Cerebellar cortex (tissue), 1 donor: ENCODE results near the gene CEP95.
"Not testable (repeated sequence)": the region's sequence is repeated elsewhere in the genome, so short reads cannot be mapped to it uniquely, and the experiment has no call there.

Source experiments
- DNase-seq: peaks from one replicate; pipeline ENCODE4 v3.0.0-alpha.2; 2015; ENCODE audit warnings: low spot score

Gene CEP95, protein sequence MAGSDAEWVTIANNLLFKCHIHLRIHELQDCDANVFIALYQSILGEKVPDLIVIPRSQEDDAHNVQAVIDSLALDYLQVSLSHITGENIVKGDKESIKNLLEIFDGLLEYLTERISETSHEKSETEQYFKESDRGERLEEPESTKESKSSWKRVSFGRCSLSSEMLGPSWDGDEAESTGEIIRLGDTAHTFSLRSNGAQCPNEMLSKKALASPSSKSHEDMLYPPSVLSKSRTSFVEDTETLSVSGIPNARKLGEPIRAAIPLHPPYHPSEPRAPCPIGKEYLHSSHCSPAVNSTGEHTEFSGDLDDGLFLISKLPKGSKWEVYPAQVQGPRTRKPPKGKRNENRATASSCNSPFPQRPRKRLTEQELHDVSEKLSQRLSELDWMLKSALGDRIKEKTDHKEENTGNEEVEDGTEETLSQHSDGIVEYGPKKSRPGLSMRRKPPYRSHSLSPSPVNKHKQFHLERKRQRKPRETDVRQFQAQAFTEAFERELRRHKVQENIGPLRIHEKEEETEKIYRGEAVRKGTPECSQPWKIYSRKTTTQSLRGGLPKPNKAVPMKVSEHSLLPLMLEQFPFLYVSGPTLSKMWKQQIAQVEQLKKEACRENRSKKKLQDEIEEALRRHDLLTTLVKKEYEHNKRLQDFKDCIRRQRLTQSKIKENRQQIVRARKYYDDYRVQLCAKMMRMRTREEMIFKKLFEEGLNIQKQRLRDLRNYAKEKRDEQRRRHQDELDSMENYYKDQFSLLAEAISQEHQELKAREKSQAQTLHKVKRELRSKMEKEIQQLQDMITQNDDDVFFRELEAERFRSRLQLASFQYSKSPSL

GRCh38 chr17:64506576-64507412 lies at the start of gene CEP95:
TSS of gene CEP95 (plus strand) at chr17:64506977. CDS start at chr17:64507098, 121 bp downstream.
- peak; percentile 97 for DNase-seq

- DNase-seq = no peak
Observed at GRCh38 chr17:64457156-64457555, 49.6 kb upstream of the CEP95 start.

DNA sequence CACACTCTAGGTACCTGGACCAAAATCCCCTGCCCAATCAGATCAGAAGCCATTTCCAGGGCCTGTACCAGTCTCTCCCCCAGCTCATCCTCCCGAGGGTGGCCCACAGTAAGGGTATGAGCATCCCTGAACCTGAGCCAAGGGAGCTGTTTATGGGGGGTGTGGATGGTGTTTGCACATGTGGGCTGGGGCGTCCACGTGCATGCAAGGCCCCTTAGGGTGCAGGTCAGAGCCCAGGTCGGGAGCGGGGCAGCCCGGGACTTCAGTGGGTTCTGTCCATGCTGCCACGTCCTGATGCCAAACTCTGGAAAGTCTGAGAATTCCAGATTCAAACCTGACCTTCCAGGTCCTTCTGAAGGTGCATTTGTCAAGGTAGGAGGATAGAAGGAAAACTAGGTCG lies 48.0 kb upstream of the CEP95 start:
- no peak for DNase-seq

GRCh38 chr17:64459284-64459747 lies 47.5 kb upstream of the CEP95 start:
- no peak for DNase-seq

- not testable (repeated sequence) for DNase-seq
Observed at GRCh38 chr17:64459818-64460217, 47.0 kb upstream of the CEP95 start.

DNA sequence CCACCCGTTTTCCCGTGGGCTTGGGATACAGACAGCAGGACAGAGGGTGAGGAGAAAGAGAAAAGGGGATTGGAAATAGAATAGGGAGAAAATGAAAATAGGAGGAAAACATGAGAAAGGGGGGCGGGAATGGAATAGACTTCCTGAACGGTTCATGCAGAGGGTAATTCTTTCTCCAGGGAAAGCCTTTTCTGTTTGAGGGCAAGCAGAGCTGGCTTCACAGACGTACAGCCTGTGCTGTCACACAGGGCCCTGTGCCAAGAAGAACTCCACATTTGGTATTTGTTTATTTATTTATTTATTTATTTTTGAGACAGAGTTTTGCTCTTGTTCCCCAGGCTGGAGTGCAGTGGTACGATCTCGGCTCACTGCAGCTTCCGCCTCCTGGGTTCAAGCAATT lies 45.8 kb upstream of the CEP95 start:
- DNase-seq = no peak

DNA sequence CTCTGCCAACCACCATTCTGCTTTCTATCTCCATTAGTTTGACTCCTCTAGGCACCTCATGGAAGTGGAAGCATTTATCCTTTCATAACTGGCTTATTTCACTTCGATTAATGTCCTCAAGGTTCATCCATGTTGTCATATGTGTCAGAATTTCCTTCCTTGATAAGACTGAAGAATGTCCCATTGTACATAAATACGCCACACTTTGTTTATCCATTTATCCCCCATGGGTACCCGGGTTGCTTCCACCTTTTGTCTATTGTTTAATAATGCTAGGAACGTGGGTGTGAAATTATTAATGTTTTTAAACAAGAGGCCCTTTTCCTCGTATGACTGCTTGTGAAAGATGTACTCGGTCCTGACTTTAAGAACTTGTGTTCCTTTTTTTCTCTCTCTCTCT lies 45.0 kb upstream of the CEP95 start:
- DNase-seq = no peak

DNA sequence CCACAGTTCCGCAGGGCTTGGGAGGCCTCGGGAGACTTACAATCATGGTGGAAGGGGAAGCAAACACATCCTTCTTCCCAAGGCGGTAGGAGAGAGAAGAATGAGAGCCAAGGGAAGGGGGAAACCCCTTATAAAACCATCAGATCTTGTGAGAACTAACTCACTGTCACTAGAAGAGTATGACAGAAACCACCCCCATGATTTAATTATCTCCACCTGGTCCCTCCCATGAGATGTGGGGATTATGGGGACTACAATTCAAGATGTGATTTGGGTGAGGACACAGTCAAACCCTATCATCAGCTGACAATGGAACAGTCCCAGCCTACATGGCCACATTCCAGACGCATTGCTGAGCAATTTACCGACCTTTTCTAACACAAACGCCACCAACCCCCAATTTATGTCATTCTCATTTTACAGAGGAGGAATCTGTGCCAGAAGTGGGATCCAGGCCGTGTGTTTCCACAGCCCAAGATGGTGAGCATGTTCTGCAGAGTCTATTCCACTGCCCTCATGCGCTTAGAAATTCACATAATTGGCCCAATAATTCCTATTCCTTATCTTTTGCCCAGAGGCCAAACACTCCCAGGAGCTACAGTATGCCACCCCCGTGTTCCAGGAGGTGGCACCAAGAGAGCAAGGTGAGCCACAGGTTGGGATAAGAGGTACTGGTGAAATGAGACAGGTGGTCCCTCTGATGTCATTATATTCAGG lies 40.6 kb upstream of the CEP95 start:
- DNase-seq = no peak

GRCh38 chr17:64466834-64467233 lies 39.9 kb upstream of the CEP95 start:
- not testable (repeated sequence) for DNase-seq

- DNase-seq = no peak
Observed at GRCh38 chr17:64470625-64471024, 36.2 kb upstream of the CEP95 start.

DNA sequence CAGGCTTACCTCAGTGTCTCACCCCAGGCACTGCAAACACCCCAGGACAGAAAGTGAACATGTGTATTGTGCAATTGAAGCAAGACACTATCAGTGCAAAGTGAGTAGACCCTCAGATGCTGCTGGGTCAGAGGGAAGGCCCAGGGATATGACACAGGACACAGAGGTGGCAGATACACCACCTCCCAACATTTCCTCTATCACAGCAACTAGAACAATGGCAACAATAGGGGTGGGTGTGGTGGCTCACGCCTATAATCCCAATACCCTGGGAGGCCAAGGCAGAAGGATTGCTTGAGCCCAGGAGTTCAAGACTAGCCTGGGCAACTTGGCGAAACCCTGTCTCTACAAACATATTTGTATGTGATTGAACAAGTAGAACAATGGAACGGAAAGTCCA lies 35.3 kb upstream of the CEP95 start:
- no peak for DNase-seq

- no peak for DNase-seq
Observed at GRCh38 chr17:64472564-64472963, 34.2 kb upstream of the CEP95 start.

DNA sequence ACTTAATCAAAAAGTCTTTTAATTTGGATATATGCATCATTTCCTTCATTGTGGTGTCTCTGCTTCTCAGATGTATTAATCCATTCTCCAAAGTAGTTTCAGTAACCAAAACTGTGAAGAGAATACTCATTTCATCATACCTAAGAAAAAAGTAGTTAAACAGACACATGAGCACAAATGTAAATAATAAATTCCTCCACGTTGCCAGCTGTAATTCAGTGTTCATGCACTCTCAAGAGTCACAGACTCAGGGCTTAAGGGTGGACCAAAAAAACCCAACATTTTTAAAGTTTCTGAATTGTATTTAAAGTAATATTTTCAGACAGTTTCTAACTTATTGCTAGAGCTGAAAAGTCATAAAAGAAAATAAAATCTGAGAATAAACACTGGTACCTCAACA lies 28.9 kb upstream of the CEP95 start:
- DNase-seq = no peak

GRCh38 chr17:64480951-64481350 lies 25.8 kb upstream of the CEP95 start:
- no peak for DNase-seq

DNA sequence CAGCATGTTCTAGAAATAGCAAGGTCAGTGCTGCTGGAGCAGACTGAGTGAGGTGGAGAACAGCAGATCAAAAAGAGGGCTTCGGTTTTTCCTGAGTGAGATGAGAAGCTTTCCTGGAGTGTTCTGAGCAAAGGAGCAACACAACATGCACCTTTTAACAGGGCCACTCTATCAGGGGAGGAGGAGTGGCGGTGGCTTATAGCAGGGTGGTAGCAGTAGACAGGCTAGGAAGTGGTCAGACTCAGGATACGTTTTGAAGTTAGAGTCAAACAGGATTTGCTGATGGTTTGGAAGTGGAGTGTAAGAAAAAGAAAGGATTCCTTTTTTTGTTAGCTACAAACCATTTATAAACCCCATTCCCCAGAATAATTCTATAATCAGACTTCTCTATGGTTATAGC lies 22.4 kb upstream of the CEP95 start:
- no peak for DNase-seq

- DNase-seq = no peak
Observed at GRCh38 chr17:64488301-64488700, 18.5 kb upstream of the CEP95 start.

GRCh38 chr17:64491034-64491860 lies 15.5 kb upstream of the CEP95 start:
- DNase-seq = no peak

DNA sequence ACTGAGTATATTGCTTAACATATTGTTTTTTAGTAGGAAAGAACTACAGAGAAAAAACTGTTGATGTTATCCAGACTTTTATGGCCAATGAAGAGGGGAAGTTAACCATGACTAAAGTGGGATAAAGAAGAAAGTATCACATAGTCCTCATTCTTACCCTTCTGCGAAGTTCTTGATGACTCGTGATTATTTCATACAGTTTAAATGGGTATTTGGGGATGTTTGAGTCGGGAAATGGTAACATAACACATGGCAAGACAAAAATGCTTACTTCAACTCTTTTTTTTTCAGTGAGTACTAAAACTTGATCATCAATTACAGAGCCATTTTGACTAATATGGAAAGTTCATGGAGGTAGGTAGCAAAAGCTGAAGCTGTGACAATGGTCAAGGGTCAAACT lies 14.8 kb upstream of the CEP95 start:
- DNase-seq = no peak

- no peak for DNase-seq
Observed at GRCh38 chr17:64492481-64493109, 14.2 kb upstream of the CEP95 start.

DNA sequence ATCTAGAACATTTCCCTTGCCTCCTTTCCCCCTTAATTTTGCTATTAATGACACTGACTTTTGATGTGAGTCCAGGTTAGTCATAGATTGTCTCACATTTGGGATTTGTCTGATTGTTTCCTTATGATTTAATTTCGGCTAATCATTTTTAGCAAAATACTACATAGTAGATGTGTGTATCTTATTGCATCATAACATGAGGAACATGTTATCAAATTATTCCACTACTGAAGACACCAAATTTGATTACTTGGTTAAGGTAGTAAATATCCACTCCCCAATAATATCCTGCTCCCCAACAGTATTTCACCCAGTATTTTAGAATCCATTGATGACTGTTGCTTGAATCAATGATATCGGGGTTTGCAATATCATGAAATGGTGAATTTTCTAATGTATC lies 12.7 kb upstream of the CEP95 start:
- DNase-seq = no peak
